Activated naive CD4-positive, alpha-beta T cell treated with anti-CD3 and anti-CD28 coated beads, Interleukin-2, amount 10 ng/mL, durations not matched to agents 7 days and 5 days (primary cell): ENCODE data around the gene DEPDC1B.
"Not testable (repeated sequence)": the region's sequence is repeated elsewhere in the genome, so short reads cannot be mapped to it uniquely, and the experiment has no call there.

ENCODE experiments used
- CTCF ChIA-PET: fragments of 350-600 bp; sonication (Branson Sonifier 250); formaldehyde crosslinking; loops from one replicate; lab custom pipeline; 2021; ENCODE audit warnings: antibody characterized with exemption; lab: Charles Lee
- DNase-seq: peaks from one replicate; pipeline ENCODE4 v3.0.0-alpha.2; 2020
- H3K27ac Mint-ChIP-seq: one replicate; pipeline ENCODE4 v1.8.0; 2021; ENCODE audit warnings: mild to moderate bottlenecking, moderate library complexity, mixed read lengths
- H3K27me3 Mint-ChIP-seq: one replicate; pipeline ENCODE4 v1.8.0; 2021; ENCODE audit warnings: mild to moderate bottlenecking, mixed read lengths
- H3K36me3 Mint-ChIP-seq: one replicate; pipeline ENCODE4 v1.8.0; 2021; ENCODE audit warnings: mixed read lengths
- H3K4me1 Mint-ChIP-seq: one replicate; pipeline ENCODE4 v1.8.0; 2021; ENCODE audit warnings: mixed read lengths
- H3K4me3 Mint-ChIP-seq: one replicate; pipeline ENCODE4 v1.8.0; 2021; ENCODE audit warnings: mild to moderate bottlenecking, moderate library complexity, mixed read lengths
- H3K9me3 Mint-ChIP-seq: one replicate; pipeline ENCODE4 v1.8.0; 2021; ENCODE audit warnings: mixed read lengths

Gene DEPDC1B

DNA sequence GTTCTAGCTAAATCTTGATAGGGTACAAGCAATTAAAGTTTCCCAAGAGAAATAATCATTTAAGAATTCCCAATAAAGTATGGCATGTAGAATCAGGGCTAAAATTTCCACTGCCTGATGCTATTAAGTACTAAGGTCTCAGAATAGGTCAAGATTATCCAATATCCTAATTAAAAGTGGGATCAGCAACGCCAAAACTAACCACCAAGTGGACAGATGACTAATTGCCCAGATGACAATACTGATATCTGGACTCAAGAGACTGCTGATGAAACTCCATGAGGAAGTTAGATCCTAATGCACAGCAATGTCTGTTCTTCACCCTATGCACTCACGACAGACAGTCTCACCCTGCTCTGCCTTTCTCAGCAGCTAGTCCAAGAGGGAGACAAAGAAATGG is 14.3 kb downstream of the DEPDC1B start:
- Mint-ChIP-seq H3K27me3 (no peaks in the 10 kb centered on the region), H3K4me1 (peaks cover 2% of the 10 kb centered on the region), H3K36me3 (peaks cover 39% of the 10 kb centered on the region), H3K9me3 (no peaks in the 10 kb centered on the region), H3K27ac (no peak overlapping the region), H3K4me3 (no peak overlapping the region)
- DNase-seq: no peak
- CTCF ChIA-PET: interaction anchor here (1.4 to 2.0 kb wide), 3 partner anchors 10 to 16 kb away, joined by 4 read pairs; partner anchors contain the start of gene DEPDC1B

DNA sequence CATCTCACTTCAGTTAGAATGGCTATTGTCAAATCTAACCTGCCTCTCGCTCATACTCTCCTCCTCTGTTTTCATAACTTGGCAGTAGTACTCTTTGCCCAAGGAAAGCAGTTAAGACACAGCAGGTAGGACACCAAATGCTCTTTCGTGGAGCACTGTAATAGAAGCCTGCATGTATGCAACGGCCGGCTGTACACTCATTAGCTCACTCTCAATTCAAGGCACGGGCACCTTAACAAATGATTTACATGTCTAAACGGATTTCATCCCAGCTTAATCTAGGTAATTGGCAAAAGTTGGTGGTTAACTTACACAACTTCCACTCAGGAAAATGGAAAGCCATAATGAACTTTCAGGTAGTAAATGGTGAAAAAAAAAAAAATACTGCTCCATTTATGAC is 14.9 kb downstream of the DEPDC1B start:
- CTCF ChIA-PET: interaction anchor here (1.4 to 2.0 kb wide), 3 partner anchors 9 to 15 kb away, joined by 4 read pairs; partner anchors contain the start of gene DEPDC1B

DNA sequence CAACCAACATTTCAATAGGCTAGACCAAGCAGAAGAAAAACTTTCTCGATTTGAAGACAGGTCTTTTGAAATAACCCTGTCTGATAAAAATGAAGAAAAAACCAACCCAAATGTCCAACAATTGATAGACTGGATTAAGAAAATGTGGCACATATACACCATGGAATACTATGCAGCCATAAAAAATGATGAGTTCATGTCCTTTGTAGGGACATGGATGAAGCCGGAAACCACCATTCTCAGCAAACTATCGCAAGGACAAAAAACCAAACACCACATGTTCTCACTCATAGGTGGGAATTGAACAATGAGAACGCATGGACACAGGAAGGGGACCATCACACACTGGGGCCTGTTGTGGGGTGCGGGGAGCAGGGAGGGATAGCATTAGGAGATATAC is 18.0 kb downstream of the DEPDC1B start:
- H3K27me3 Mint-ChIP-seq, H3K4me3 Mint-ChIP-seq, H3K9me3 Mint-ChIP-seq, H3K4me1 Mint-ChIP-seq, CTCF ChIA-PET, DNase-seq, H3K27ac Mint-ChIP-seq: not testable (repeated sequence)
- peaks cover 40% of the 10 kb centered on the region for H3K36me3 Mint-ChIP-seq

More for the DNA sequence above, 14.9 kb downstream of the DEPDC1B start:
- H3K36me3 Mint-ChIP-seq: peaks cover 39% of the 10 kb centered on the region
- no peak overlapping the region for H3K4me3 Mint-ChIP-seq
- peaks cover 2% of the 10 kb centered on the region for H3K4me1 Mint-ChIP-seq
- no peak for DNase-seq
- H3K27ac Mint-ChIP-seq: no peak overlapping the region
- no peaks in the 10 kb centered on the region for H3K27me3 Mint-ChIP-seq
- no peaks in the 10 kb centered on the region for H3K9me3 Mint-ChIP-seq

DNA sequence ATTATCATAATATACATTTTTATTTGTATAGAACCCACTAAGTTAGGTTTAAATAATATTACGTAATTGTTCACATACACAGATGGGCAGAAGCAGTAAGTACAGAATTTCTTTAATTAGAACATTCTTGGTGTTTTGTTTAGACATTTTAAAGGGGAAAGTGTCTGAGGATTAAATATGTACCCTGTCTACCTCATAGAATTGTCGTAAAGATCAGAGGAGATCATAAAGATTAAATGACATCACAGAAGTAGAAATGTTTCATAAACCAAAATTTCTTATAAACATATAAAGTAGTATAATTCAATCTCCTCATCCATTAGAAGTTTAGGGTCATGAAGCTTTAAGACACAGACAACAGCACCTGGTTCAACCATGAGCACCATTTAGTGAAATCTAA is 20.1 kb downstream of the DEPDC1B start:
- Mint-ChIP-seq H3K27ac (no peak overlapping the region), H3K36me3 (peaks cover 26% of the 10 kb centered on the region), H3K4me3 (no peak overlapping the region), H3K27me3 (no peaks in the 10 kb centered on the region), H3K4me1 (peaks cover 2% of the 10 kb centered on the region), H3K9me3 (no peaks in the 10 kb centered on the region)
- CTCF ChIA-PET: interaction anchor here (0.6 kb wide), 1 partner anchor 20 kb away, joined by 3 read pairs; the partner anchor contains the start of gene DEPDC1B
- no peak for DNase-seq

DNA sequence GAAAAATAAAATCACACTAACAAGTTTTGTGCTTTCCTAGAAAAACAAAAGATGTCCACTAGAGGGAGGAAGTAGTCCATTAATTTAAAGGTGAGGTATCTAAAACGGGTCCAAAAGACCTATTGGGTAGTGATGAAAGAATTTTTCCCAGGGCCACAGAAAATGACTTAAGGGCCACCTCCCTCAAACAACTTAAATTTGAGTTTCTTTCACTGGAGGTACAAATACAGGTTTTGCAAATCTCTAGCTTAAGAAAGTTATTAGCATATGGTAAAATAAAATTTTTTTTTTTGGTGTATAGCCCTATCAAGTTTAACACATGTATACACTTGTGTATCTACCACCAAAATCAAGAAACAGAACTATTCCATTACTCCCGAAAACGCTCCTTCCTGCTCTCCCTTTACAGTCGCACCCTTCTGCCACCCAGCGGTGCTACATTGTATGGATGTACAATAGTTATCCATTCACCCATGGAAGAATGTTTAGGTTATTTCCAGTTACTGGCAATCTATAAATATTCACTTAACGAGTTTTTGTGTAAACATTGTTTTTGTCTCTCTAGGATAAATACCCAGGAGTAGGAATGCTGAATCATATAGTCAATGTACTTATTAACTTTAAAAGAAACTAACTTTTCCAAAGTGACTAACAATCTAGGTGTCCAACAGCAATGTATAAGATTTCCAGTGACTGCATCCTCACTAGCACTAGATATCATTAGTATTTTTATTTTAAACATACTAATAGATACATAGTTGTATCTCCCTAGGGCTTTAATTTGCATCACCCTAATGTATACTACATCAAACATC is 21.9 kb downstream of the DEPDC1B start:
- Mint-ChIP-seq H3K27ac (no peak overlapping the region), H3K4me1 (peaks cover 2% of the 10 kb centered on the region), H3K9me3 (no peaks in the 10 kb centered on the region), H3K27me3 (no peaks in the 10 kb centered on the region), H3K4me3 (no peak overlapping the region), H3K36me3 (peaks cover 16% of the 10 kb centered on the region)
- CTCF ChIA-PET: interaction anchor here (0.7 to 1.8 kb wide), 5 partner anchors 22 to 264 kb away, joined by 3 to 9 read pairs (median 3); partner anchors contain the start of genes DEPDC1B and ELOVL7
- DNase-seq: no peak

DNA sequence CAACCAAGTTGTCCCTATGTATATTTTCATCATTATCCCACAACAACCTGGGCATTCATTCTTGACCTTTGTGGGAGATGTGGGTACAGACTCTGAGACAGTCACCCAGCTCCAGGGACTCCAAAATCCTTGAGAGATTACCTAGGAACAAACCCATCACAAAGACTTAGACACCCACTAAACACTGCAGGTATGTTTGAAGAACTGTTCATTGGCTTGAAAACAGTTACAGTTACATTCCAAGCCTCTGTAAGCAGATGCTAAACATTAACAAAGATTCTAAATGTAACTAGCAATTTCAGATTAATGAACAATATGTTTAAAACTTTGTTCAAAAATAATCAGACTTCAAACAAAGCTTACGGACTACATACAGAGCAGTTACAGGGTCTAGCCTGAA is 24.7 kb downstream of the DEPDC1B start:
- no peaks in the 10 kb centered on the region for H3K9me3 Mint-ChIP-seq
- H3K4me1 Mint-ChIP-seq: peaks cover 2% of the 10 kb centered on the region
- H3K36me3 Mint-ChIP-seq: peaks cover 2% of the 10 kb centered on the region
- no peak overlapping the region for H3K27ac Mint-ChIP-seq
- no peaks in the 10 kb centered on the region for H3K27me3 Mint-ChIP-seq
- no peak for DNase-seq
- no peak overlapping the region for H3K4me3 Mint-ChIP-seq
- CTCF ChIA-PET: interaction anchor here (1.2 to 1.4 kb wide), 2 partner anchors 10 to 169 kb away, joined by 3 to 4 read pairs; partner anchors contain the start of gene ELOVL7

DNA sequence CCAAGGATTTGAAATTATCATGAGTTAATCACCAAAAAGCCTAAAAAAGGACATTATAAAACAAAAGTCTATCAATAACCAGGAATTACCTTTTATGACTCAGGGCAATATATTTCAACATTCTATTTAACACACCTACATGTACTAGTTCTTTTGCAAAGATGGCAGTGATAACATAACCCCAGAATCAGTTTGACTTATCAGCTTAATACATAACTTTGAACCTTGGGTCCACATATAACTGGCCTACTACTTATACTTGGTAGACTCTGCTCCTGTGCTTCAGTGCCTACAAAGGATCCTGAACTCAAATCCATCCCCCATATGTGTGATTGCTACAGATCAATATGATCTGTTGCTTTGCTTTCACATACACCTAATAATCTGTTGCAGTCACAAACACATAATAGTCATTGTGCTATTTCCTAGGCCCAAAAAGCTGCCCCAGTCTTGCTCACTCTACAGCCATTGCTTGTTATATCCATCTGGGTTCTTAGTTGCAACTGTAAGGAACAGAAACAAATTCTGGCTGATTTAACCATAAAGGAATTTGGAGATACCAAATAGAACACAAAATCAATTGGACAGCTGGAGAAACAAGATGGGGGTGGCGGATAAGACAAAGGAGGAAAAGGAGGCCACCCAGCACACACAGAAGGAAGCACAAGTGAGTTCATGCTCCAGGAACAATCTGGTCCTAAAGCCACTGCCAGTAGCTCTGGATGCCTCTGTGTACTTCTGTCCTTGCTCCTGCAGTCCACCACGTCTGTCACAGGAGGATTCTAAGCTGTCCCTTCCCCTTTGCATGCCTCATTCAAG is 25.5 kb downstream of the DEPDC1B start:
- CTCF ChIA-PET: no interaction called here
- Mint-ChIP-seq H3K4me3 (no peak overlapping the region), H3K27ac (no peak overlapping the region), H3K9me3 (no peaks in the 10 kb centered on the region), H3K4me1 (peaks cover 2% of the 10 kb centered on the region), H3K27me3 (no peaks in the 10 kb centered on the region), H3K36me3 (peaks cover 2% of the 10 kb centered on the region)
- no peak for DNase-seq

DNA sequence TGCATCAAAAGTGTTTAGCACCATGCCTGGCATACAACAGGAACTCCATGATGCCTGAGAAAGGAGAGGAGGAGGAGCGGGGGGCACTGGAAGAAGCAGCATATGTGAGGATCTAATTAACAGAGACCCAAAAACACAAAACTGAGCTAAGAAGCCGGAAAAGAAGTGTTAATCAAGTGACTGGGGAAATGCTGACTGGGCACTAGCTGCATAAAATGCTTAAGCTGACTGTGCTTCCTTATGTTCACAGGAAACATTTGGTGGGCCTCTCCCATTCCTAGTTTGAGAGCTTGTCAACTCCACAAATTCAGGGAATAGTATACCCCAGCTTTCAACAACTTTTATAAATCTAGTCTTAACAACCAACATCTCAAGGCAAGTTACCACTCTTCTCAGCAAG is 26.6 kb downstream of the DEPDC1B start:
- no peaks in the 10 kb centered on the region for H3K9me3 Mint-ChIP-seq
- H3K4me1 Mint-ChIP-seq: peaks cover 2% of the 10 kb centered on the region
- H3K36me3 Mint-ChIP-seq: peaks cover 2% of the 10 kb centered on the region
- CTCF ChIA-PET: no interaction called here
- no peak for DNase-seq
- no peak overlapping the region for H3K27ac Mint-ChIP-seq
- no peak overlapping the region for H3K4me3 Mint-ChIP-seq
- H3K27me3 Mint-ChIP-seq: no peaks in the 10 kb centered on the region

DNA sequence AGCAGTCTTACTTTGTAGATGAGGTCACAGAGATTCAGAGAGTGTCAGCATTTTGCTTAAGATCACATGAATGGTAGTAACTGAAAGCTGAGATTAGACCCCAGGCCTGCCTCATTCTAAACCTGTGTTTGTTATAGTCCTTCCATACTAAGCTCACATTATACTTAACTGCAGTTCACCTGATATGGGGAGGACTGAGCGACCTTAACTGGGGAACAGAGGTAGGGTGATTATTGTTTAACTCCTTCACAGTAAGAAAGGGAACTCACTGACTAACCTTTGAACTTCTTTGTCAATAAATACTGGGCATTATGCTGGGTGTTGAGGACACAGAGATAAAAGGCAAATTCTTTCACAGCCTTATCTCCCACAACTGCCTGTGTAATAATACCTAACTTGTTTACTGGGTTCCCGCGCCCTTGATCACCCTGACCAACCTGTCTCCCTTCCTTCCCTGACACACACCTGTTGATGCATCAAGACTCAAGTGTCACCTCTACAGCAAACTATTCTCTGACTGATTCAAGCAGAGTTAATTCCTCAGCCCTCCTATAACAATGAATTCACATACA is 27.2 kb downstream of the DEPDC1B start:
- no peak for DNase-seq
- Mint-ChIP-seq H3K27me3 (no peaks in the 10 kb centered on the region), H3K27ac (no peak overlapping the region), H3K36me3 (no peaks in the 10 kb centered on the region), H3K9me3 (no peaks in the 10 kb centered on the region), H3K4me3 (no peak overlapping the region), H3K4me1 (peaks cover 2% of the 10 kb centered on the region)
- CTCF ChIA-PET: no interaction called here

DNA sequence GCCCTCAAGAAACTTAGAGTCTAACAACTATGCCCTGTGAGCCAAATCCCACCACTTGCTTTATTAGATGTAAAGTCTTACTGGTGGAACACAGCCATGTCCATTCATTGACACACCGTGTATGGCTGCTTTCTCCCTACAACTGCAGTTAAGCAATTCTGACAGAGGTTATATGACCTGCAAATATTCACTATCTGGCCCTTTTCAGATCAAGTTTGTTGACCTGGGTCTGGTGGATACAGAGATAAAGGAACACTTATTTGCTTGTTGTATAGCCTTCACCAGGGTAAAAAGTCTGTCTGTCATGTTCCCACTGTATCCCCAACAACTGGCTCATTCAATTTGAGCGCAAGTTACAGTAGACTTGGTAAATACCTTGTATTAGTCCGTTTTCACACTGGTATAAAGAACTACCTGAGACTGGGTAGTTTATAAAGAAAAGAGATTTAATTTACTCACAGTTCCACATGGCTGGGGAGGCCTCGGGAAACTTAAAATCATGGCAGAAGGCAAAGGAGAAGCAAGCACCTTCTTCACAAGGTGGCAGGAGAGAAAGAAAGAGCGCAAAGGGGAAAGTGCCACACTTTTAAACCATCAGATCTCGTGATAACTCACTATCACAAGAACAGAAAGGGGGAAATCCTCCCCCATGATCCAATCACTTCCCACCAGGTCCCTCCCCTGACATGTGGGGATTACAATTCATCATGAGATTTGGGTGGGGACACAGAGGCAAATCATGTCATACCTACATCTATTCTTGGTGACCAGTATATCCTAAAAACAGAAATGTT is 27.9 kb downstream of the DEPDC1B start:
- CTCF ChIA-PET: no interaction called here
- DNase-seq: no peak
- Mint-ChIP-seq H3K4me3 (no peak overlapping the region), H3K27me3 (no peaks in the 10 kb centered on the region), H3K36me3 (no peaks in the 10 kb centered on the region), H3K9me3 (no peaks in the 10 kb centered on the region), H3K4me1 (no peaks in the 10 kb centered on the region), H3K27ac (no peak overlapping the region)

DNA sequence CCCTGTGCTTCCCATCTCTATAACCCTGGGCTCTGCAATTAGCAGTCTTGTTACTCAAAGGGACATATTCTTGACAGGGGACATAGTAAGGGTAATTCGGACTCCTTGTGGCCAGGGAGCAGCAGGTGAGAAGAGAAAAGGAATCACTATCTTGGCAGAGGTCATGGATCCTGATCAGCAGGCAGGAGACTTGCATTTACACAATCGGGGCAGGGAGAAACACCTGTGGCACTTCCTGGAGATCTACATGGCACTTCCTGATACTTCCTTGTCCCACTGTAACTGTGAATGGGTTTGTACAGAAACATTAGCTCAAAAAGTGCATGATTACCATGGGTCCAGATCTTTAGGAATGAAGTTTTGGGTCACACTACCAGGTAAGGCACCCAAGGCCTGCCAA is 29.2 kb downstream of the DEPDC1B start:
- H3K27ac Mint-ChIP-seq: no peak overlapping the region
- no peak overlapping the region for H3K4me3 Mint-ChIP-seq
- H3K4me1 Mint-ChIP-seq: no peaks in the 10 kb centered on the region
- CTCF ChIA-PET: interaction anchor here (2.4 kb wide), 1 partner anchor 860 kb away, joined by 7 read pairs; no protein-coding TSS in a partner anchor
- H3K27me3 Mint-ChIP-seq: no peaks in the 10 kb centered on the region
- peaks cover 10% of the 10 kb centered on the region for H3K36me3 Mint-ChIP-seq
- DNase-seq: no peak
- H3K9me3 Mint-ChIP-seq: no peaks in the 10 kb centered on the region

DNA sequence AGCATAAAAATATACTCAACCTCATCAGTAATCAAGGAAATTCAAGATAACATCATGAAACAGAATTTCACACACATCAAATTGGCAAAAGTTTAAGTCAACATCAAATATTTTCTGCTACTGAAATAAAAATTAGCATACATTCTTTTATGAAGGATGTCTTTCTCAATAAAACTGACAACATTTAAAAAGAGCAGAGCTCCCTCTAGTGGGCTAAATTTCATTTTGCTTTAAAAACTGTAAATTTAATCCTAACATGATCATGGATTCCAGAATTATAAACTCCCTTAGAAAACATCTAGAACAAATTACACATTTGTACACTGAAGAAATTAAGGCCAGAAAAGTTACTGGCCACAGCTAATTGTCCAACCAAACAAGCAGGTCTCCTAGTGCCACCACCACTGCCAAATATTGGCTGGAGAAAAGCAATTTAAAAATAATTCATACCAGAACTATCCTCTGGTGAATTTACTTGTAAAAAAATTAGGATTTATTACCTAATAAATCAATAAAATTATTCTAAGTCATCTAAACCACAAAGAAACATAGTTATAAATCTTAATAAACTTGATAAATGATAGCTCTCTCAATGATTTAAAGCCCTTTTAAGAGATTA is 31.2 kb downstream of the DEPDC1B start:
- Mint-ChIP-seq H3K27me3 (no peaks in the 10 kb centered on the region), H3K4me3 (no peak overlapping the region), H3K36me3 (peaks cover 10% of the 10 kb centered on the region), H3K9me3 (no peaks in the 10 kb centered on the region), H3K27ac (no peak overlapping the region), H3K4me1 (no peaks in the 10 kb centered on the region)
- no peak for DNase-seq
- CTCF ChIA-PET: interaction anchor here (0.8 to 2.4 kb wide), 8 partner anchors 12 to 860 kb away, joined by 3 to 7 read pairs (median 3); no protein-coding TSS in a partner anchor
